GM21423 (cell line): ENCODE data around the gene GALK2.
"Not testable (repeated sequence)": the region's sequence is repeated elsewhere in the genome, so short reads cannot be mapped to it uniquely, and the experiment has no call there.

Experiments used
- ATAC-seq: cut with Tn5 transposase; IDR thresholded peaks from one replicate; pipeline ENCODE4 v1.9.1; 2021; ENCODE audit warnings: mild to moderate bottlenecking, moderate library complexity; ENCODE audit not compliant: unreplicated experiment

The GALK2 gene

GRCh38 chr15:49215768-49216739 lies 46.0 kb downstream of the GALK2 start:
- ATAC-seq: peak; percentile 100

DNA sequence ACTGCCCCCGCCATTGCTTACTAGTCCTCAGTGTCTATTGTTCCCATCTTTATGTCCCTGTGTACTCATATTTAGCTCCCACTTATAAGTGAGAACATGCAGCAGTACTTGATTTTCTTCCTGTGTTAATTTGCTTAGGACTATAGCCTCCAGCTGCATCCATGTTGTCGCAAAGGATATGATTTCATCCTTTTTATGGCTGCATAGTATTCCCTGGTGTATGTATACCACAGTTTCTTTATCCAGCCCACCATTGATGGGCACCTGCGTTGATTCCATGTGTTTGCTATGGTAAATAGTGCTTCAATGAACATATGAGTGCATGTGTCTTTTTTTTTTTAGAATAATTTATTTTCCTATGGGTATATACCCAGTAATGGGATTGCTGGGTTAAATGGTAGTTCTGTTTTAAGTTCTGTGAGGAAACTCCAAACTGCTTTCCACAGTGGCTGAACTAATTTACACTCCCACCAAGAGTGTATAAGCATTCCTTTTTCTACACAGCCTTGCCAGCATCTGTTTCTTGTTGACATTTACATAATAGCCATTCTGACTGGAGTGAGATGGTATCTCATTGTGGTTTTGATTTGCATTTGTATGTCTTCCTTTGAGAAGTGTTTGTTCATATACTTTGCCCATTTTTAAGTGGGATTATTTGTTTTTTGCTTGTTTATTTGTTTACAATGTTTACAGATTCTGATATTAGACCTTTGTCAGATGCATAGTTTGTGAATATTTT lies 53.7 kb downstream of the GALK2 start:
- no peak for ATAC-seq

DNA sequence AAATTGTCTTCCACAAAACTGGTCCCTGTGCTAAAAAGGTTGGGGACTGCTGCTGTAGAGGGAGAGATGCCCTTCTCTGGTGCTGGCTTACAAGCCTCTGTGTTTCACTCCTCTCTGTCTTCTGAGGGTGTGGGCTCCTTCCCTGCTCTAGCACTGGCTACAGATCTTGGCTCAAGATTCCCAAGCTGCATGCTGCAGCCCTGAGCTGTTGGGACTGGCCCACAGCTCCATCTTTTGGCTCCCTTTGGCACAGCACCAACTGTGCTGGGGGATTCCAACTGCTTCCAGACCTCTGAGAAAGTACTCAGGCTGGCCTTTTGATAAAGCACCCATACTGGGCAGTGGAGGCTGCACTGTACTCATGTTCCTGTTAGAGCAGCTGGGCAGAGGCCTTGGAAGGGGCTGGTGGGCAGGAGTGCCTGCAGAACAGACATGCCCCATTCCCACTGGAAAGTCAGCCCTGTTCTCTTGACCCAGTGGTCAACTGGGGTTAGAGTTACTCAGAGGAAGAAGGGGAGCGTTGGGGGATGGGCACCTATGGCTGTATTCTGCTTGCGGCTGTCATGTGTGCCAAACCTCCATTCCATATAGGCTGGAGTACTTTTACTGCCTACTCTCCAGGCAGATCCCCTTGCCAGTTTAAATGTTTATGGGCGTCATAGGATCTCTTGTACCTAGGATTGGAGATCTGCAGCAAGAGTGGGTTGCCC lies 55.7 kb downstream of the GALK2 start:
- no peak for ATAC-seq

GRCh38 chr15:49227602-49228001 lies 57.6 kb downstream of the GALK2 start:
- no peak for ATAC-seq

DNA sequence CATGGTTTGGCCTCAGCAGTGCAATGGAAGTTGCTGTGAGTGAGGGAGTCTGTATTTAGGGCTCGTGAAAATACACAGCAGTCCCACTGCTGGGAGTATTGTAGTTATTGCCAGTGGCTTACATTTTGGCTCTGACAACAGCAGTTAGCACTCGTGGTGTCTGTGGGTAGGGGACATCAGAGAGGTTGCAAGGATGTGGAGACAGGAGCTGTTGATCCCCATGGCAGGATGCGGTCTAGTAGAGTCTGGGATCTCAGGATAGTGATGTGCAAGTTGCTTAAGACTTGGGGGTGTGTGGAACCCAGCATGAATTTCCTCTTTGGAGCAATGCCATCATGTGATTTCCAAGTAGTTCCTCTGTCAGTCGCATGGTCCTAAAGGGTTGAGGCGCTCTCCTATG lies 59.9 kb downstream of the GALK2 start:
- no peak for ATAC-seq

GRCh38 chr15:49232236-49232806 lies 62.3 kb downstream of the GALK2 start:
- no peak for ATAC-seq

GRCh38 chr15:49235446-49236124 lies 65.5 kb downstream of the GALK2 start:
- peak; percentile 89 for ATAC-seq

DNA sequence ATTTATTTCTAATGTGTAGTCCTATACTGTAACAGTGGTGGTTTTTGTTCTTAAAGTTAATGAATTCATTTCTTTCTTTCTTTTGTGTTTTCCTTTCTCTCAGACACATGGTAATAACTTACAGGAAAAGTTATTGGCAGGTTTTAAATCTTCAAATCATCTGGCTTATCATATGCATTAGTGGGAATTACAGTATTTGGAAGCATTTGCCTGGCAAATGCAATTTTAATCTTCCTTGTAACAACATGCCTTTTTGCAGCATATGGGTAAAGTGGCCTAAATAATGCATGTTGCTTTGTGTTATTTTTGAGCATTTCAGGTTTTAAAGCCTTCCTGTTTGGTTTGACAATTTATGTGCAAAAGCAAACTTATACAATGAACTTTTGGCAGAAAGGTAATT lies 66.8 kb downstream of the GALK2 start:
- ATAC-seq: no peak

- ATAC-seq: no peak
Observed at GRCh38 chr15:49238342-49238741, 68.3 kb downstream of the GALK2 start.

DNA sequence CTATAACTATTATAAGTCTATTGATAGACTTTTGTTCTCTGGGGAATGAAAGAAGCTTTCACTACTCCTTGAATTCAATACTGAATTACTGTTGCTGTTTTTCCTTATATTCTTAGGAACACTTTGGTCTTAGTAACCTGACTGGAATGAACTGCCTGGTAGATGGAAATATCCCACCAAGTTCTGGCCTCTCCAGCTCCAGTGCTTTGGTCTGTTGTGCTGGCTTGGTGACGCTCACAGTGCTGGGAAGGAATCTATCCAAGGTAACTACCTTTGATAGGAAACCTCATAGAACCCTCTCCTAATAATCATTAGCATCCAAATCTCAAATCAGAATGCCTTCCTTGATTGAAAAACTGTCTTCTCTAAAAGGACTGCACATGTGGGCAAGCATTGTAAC lies 69.1 kb downstream of the GALK2 start:
- ATAC-seq: no peak

DNA sequence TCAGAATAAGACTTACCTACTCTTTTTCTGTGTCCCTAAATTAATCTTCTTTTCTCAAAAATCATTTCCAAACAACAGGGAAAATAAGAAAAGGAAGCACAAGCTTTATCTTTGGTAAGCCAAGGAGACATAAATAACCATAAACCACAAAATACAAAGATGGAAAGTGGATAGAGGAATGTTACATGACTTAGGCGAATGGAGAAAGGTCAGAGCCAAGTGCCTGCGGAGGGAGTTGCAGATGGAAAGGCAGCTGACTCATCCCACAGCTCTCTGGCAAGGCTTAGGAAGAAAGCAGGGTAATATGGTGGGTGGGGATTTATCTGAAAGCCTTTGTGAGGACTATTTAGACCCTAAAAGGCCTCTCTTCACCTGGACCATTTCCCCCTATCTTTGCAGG lies 72.8 kb downstream of the GALK2 start:
- no peak for ATAC-seq

- no peak for ATAC-seq
Observed at GRCh38 chr15:49247556-49248110, 77.6 kb downstream of the GALK2 start.

DNA sequence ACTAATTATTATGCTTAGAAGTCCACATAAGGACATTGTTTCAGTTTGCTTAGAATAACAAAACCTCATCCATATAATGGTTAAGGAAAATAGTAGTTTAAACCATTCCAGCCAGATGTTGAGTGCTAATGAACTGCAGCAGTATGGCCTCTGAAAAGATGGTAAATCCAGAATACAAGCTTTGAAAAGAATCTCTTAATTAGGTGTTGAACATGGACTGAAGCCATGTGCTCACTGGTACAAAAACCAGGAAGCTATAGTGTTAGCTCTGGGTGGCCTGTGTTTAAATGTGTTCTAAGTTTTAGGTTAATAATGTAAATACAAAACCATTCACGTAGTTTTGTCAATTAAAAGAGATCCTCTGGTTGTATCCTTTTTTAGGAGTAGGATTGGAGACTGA lies 78.2 kb downstream of the GALK2 start:
- ATAC-seq: no peak

DNA sequence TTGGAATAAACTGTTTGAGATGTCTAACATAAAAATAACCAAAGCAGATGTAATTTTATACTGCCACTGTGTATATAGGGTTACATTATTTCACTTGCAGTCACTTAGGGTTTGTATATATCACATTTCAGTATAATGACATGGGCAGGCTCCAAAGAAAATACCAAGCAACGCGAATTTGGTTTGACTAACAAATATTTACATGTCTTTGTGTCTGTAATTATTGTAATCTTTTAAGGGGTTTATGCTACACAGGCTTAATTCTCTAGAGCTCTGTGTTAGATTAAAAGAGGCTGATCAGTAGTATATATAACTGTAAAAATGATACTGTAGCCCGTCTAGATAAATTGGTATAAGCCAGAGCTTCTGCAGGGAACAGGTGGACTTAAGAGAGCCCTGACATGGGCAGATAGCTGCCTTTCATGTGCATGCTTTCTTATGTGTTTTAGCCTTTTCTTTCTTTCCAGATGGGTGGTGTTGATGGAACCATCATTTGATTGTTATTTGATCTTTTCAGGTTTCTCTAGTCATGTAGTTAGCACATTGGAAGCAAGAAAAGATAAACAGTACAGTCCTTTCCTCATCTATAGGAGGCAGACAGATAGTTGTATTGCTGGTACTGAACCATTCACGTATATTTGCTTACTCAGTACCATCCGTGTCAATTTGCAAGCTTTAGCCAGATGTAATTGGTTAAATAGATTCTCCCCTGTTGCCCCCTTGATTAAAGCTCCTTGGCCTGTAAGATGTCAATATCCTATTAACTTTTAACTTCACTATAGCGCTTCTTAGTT lies 86.1 kb downstream of the GALK2 start:
- ATAC-seq: no peak

DNA sequence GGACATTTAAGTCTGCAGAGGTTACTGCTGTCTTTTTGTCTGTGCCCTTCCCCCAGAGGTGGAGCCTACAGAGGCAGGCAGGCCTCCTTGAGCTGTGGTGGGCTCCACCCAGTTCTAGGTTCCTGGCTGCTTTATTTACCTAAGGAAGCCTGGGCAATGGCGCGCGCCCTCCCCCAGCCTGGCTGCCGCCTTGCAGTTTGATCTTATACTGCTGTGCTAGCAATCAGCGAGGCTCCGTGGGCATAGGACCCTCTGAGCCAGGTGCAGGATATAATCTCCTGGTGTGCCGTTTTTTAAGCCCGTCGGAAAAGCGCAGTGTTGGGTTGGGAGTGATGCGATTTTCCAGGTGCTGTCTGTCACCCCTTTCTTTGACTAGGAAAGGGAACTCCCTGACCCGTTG lies 95.1 kb downstream of the GALK2 start:
- ATAC-seq: not testable (repeated sequence)

- no peak for ATAC-seq
Observed at GRCh38 chr15:49265911-49266310, 95.9 kb downstream of the GALK2 start.

GRCh38 chr15:49270541-49271421 lies 100.7 kb downstream of the GALK2 start:
- ATAC-seq: no peak

DNA sequence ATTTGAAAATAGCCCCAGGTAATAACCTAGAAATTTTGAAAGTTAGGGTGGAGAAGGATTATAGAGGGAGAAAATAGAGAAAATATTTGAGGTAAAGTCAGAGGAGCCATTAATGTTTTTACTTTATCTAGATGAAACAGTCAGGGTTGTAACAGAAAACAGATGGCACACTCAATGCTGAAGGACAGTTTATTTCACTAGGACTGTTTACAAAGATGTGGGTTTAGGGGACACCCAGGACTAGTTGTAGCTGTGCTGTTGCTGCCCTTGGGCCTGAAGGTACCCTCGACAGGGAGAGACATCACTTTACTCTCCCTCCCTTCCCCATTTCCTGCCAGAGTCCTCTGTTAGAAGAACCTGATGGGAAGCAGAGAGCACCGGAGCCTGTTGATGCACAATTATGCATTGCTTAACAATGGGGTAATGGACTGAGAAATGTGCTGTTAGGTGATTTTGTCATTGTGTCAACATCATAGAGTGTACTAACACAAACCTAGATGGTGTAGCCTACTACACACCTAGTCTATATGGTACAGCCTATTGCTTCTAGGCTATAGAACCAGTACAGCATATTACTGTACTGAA lies 103.8 kb downstream of the GALK2 start:
- ATAC-seq: no peak
